ENCODE measurements around the gene ARFGEF2. TPM values are rescaled to one million over a fixed set of nuclear protein-coding genes. Genes with fewer than 3 reads are reported as not detected.

ARFGEF2 gene
- total and polyA plus RNA-seq, 2 of the 4 experiments (the other 2 are of a cell fraction), result 10.3 to 39.1 TPM

DNA sequence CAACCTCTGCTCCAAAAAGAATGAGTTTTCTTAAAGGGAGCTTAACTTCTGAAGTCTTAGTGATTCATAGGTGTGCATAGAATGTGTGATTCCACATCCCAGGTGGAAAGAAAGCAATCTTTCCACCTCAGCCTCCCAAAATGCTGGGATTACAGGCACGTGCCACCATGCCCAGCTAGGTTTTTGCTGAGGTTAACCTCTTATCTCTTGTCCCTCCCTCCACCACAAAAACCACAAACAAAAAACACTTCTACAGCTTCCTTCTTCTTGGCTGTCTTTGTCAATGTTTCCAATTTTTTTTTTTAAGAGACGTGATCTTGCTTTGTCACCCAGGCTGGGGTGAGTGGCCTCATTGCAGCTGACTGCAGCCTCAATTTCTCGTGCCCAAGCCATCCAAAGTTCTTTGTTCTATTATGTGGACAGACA, 116.5 kb downstream of the ARFGEF2 start:
- Histone ChIP-seq H2BK5ac (ENCODE audit: low read depth, low read length, poor library complexity, severe bottlenecking) (no peak overlapping the region), H2BK15ac (ENCODE audit: low read depth, low read length) (no peak overlapping the region), H4K91ac (ENCODE audit: insufficient read depth, low read depth, low read length) (no peak overlapping the region), H3K9me3 (ENCODE audit: control insufficient read depth, insufficient read depth, low read length) (no peaks in the 10 kb centered on the region), H4K5ac (ENCODE audit: low read depth, low read length) (no peak overlapping the region), H3K4ac (ENCODE audit: low read depth, low read length) (no peak overlapping the region), H3K36me3 (ENCODE audit: control insufficient read depth, insufficient read depth, low read length) (peaks cover 10% of the 10 kb centered on the region), H3K23ac (ENCODE audit: low read depth, low read length) (no peak overlapping the region; the same call in 1 of the 2 replicates), H3K56ac (ENCODE audit: extremely low read depth, insufficient read depth, low read length) (no peak overlapping the region), H2AFZ (replicated peaks; ENCODE audit: low read length, poor library complexity) (no peak overlapping the region), H4K8ac (ENCODE audit: low read depth in 2 of 2, low read length in 2 of 2) (no peak overlapping the region), H2BK120ac (ENCODE audit: low read depth, low read length) (no peak overlapping the region), H2BK20ac (ENCODE audit: low read depth, low read length) (no peak overlapping the region), H3K9me1 (ENCODE audit: insufficient read depth, low read length) (no peaks in the 10 kb centered on the region; the same call in 1 of the 2 replicates), H3K14ac (replicated peaks; ENCODE audit: low read depth, low read length) (0 out of 2 replicates have a peak overlapping the region, but pooled peaks have one; percentile 22), H3K4me2 (ENCODE audit: low read depth, low read length) (no peak overlapping the region), H4K20me1 (ENCODE audit: insufficient read depth, low read length) (no peaks in the 10 kb centered on the region; the same call in 1 of the 2 replicates), H2AK9ac (replicated peaks; ENCODE audit: low read depth, low read length, poor library complexity) (no peak overlapping the region), H3K9ac (ENCODE audit: low read depth, low read length) (no peak overlapping the region), H3K27ac (ENCODE audit: insufficient read depth, low read length) (no peak overlapping the region), H3K4me1 (ENCODE audit: control insufficient read depth, insufficient read depth, low read length) (no peaks in the 10 kb centered on the region), H3K79me1 (ENCODE audit: low read depth in 1 of 2, low read length in 2 of 2) (no peaks in the 10 kb centered on the region; a peak in 1 of 4 replicates), H2AK5ac (ENCODE audit: low read depth, low read length) (no peak overlapping the region), H3K27me3 (ENCODE audit: control insufficient read depth, insufficient read depth, low read length) (no peaks in the 10 kb centered on the region), H3K18ac (ENCODE audit: low read depth, low read length) (no peak overlapping the region), H3K4me3 (ENCODE audit: insufficient read depth, low read depth, low read length) (no peak overlapping the region)
- DNase-seq, result peak; percentile 4
- ATAC-seq (ENCODE audit: low read depth), result no peak
- intact Hi-C loops (cut with micrococcal nuclease), result no loop called here
- in situ Hi-C loops (cut with MboI; ENCODE audit: low sequenced_read_pairs), result no loop called here
- CTCF ChIA-PET, result interaction anchor here (0.6 kb wide), 1 partner anchor 74 kb away, joined by 5 read pairs; no protein-coding TSS in a partner anchor
- 86% methylated on average over 1 of the region's 3 CpGs; no CpG with 5 or more reads in 1 of the 2 experiments for WGBS, 2 experiments (ENCODE audit: extremely low coverage in 2 of 2, insufficient read length in 1 of 2)
- POLR2A ChIA-PET (ENCODE audit: unreplicated experiment), result no interaction called here
- TF ChIP-seq MAZ (IDR thresholded peaks at IDR 0.05; ENCODE audit: borderline replicate concordance, low read depth, low read length) (no peak), FOS (IDR thresholded peaks at IDR 0.05; ENCODE audit: low read depth, low read length) (no peak), SMC3 (IDR thresholded peaks at IDR 0.05; ENCODE audit: low read depth, low read length) (no peak), CHD1 (IDR thresholded peaks at IDR 0.05; ENCODE audit: low read depth, low read length) (no peak), BHLHE40 (IDR thresholded peaks at IDR 0.05; ENCODE audit: low read depth, low read length) (no peak), RAD21 (IDR thresholded peaks at IDR 0.05; ENCODE audit: low read length) (no peak)
- TF ChIP-seq, protein P1, sequence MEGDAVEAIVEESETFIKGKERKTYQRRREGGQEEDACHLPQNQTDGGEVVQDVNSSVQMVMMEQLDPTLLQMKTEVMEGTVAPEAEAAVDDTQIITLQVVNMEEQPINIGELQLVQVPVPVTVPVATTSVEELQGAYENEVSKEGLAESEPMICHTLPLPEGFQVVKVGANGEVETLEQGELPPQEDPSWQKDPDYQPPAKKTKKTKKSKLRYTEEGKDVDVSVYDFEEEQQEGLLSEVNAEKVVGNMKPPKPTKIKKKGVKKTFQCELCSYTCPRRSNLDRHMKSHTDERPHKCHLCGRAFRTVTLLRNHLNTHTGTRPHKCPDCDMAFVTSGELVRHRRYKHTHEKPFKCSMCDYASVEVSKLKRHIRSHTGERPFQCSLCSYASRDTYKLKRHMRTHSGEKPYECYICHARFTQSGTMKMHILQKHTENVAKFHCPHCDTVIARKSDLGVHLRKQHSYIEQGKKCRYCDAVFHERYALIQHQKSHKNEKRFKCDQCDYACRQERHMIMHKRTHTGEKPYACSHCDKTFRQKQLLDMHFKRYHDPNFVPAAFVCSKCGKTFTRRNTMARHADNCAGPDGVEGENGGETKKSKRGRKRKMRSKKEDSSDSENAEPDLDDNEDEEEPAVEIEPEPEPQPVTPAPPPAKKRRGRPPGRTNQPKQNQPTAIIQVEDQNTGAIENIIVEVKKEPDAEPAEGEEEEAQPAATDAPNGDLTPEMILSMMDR (conservative IDR thresholded peaks at IDR 0.05; ENCODE audit: low read depth, low read length), result no peak
- dilution Hi-C loops (cut with HindIII; ENCODE audit: low sequenced_read_pairs, unreplicated experiment), result no loop called here
- no TSS peak for BruUV-seq (replicated peaks)

Measured in IMR-90 (cell line).